Measurements from ENCODE around the gene TMEM272.

Gene TMEM272

DNA sequence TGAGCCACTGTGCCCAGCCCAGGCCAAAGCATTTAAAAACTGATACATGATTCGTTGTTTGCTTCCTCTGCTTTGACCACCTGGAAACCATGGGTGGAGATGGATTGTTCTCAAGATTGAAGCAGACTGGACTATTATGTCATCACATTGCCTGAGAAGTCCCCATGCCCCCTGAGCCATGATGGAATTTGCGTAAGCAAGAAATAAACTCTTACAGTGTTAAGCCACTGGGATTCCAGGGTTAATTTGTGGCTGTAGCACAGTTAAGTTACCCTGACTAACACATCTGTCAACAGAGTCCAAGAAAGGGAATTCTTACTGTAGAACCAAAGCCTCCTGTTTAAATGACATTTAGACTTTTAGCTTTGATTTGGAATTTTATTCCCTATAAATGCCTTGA is 21.6 kb downstream of the TMEM272 start:
- no peak for DNase-seq (ENCODE audit: low read depth)
- no peak overlapping the region for H3K4me3 ChIP-seq (ENCODE audit: low read depth, low read length)
- in situ Hi-C loops (cut with HindIII; ENCODE audit: low sequenced_read_pairs), result no loop called here
- TF ChIP-seq, protein P1, sequence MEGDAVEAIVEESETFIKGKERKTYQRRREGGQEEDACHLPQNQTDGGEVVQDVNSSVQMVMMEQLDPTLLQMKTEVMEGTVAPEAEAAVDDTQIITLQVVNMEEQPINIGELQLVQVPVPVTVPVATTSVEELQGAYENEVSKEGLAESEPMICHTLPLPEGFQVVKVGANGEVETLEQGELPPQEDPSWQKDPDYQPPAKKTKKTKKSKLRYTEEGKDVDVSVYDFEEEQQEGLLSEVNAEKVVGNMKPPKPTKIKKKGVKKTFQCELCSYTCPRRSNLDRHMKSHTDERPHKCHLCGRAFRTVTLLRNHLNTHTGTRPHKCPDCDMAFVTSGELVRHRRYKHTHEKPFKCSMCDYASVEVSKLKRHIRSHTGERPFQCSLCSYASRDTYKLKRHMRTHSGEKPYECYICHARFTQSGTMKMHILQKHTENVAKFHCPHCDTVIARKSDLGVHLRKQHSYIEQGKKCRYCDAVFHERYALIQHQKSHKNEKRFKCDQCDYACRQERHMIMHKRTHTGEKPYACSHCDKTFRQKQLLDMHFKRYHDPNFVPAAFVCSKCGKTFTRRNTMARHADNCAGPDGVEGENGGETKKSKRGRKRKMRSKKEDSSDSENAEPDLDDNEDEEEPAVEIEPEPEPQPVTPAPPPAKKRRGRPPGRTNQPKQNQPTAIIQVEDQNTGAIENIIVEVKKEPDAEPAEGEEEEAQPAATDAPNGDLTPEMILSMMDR (IDR thresholded peaks at IDR 0.05; ENCODE audit: low read depth, low read length, missing control alignments), result no peak

DNA sequence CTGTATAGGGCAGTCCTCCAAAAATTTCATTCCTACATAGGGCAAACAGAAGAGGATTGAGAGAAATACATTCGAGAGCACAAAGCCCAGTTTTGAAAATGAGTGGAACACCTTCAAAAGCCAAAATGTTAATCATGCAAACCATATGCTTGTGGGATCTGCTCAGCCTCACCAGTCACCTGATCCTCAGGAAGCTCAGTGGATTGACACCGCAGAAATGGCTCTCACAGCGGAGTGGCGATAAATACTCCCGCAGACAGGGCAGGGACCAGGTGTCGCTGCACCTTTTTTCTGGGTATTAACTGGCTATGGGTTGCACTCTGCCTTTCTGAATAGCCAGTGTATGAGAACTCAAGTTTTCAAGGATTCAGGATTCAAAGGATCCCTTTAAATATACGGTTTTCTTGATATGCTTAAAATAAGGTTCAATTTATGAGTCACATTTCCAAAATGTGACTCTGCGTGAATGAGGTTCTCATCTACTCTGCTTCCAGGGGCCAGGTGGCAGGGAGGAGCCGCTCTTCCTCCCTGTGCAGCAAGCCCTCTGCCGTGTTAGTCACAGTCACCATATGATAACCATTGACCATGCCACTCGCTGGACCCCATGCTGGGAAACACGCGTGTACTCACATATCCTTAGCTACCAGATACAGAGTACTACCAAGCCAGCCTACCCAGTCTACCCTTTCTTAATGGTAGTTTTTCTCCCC is 22.7 kb downstream of the TMEM272 start:
- H3K4me3 ChIP-seq (ENCODE audit: low read depth, low read length), result no peak overlapping the region
- DNase-seq (ENCODE audit: low read depth), result no peak
- TF ChIP-seq, protein P1 (IDR thresholded peaks at IDR 0.05; ENCODE audit: low read depth, low read length, missing control alignments), result no peak
- in situ Hi-C loops (cut with HindIII; ENCODE audit: low sequenced_read_pairs), result no loop called here

DNA sequence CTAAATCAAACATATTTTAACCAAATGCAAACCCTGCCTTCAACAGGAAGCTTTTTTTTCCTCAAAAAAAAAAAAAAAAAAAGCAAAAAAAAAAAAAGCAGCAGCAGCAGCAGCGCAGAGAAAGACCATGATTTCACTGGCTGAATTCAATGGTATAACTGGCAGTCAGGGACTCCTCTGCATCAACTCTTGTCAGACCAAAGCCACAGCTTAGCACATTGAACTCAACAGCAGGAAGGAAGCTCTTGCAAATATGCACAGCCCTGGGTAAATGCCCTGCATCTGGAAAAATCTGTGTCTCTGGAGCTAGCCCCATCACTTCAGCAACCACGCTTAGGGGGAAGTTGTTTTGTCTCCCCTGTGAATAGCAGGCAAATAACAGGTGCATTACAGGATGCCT is 23.4 kb downstream of the TMEM272 start:
- DNase-seq (ENCODE audit: low read depth), result no peak
- H3K4me3 ChIP-seq (ENCODE audit: low read depth, low read length), result no peak overlapping the region
- TF ChIP-seq, protein P1 (IDR thresholded peaks at IDR 0.05; ENCODE audit: low read depth, low read length, missing control alignments), result no peak
- in situ Hi-C loops (cut with HindIII; ENCODE audit: low sequenced_read_pairs), result no loop called here

DNA sequence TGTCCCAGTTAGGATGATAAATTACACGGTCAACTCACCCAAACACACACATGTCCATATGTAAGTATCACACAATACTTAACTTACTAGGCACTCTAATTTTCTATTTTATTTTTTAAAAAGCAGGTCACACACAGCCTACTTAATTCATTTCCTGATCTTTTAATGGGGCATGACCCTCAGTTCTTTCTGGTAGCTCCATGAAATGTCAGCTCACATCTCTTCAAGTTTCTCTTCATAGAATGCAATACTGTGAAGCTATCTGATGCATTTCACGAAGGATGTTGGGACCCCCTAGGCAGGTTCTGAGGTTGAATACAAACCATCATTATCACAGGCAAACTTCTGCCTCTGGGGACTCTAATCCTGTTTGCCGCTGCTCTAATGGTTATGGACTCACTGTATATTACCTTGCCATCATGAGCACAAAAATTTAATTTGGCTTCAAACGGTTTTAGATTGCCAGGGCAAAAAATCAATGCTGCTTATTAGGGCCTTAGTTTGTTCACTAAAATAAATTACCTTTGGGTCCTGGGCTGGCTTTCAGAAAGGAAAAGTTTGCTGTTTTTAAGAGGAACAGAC is 24.9 kb downstream of the TMEM272 start:
- in situ Hi-C loops (cut with HindIII; ENCODE audit: low sequenced_read_pairs), result no loop called here
- DNase-seq (ENCODE audit: low read depth), result no peak
- no peak overlapping the region for H3K4me3 ChIP-seq (ENCODE audit: low read depth, low read length)
- TF ChIP-seq, protein P1 (IDR thresholded peaks at IDR 0.05; ENCODE audit: low read depth, low read length, missing control alignments), result no peak

DNA sequence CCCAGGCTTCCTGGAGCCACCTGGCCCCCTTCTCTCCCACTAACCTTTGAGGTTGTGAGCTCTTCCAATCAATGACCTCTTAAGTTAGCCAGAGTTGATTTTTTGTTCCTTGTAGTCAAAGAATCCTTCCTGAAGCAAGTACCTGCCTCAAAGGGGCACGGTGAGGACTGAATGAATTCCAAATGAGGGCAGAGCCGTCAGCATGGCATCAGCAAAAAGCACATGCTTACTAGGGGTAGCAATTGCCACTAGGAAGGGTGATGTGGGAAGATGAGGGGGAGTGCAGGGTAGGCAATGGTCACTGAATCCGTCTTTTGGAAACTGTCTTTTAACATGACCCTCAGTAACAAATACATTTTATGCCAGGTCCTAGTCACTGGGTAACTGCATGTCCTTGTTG is 25.4 kb downstream of the TMEM272 start:
- in situ Hi-C loops (cut with HindIII; ENCODE audit: low sequenced_read_pairs), result no loop called here
- DNase-seq (ENCODE audit: low read depth), result no peak
- TF ChIP-seq, protein P1 (IDR thresholded peaks at IDR 0.05; ENCODE audit: low read depth, low read length, missing control alignments), result no peak
- H3K4me3 ChIP-seq (ENCODE audit: low read depth, low read length), result no peak overlapping the region

DNA sequence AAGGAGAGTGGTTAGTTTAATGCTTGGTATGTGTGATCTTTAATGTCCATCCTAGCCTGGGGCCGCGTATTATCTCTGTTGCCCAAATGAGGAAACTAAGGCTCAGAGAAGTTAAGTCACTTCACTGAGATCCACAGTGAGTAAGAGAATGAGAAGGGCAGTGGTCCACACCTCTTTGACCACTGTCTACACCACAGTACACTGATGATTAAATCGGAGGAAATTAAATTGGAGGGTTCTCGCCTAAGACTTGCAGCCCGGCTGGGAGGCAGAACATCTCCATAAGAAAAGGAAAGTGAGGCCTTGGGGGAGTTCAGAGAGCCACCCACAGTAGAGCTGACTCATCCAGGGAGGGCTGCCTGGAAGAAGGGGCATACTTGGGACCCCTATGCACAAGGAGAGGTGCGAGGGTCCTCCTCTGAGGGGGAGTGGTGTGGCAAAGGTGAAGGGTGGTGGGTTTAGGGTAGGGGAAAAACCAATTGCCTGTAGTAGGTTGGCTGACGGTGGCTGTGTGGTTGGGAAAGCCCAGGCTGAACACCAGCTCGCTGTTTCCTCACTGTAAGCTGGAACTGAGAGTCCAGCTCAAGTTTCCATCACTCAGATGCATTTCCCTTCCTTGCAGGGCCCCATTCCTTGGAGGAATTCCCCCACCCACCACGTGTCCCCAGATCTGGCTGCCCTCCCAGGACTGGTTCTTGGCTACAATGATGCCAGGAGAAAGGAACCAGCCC is 26.0 kb downstream of the TMEM272 start:
- in situ Hi-C loops (cut with HindIII; ENCODE audit: low sequenced_read_pairs), result no loop called here
- no peak overlapping the region for H3K4me3 ChIP-seq (ENCODE audit: low read depth, low read length)
- no peak for DNase-seq (ENCODE audit: low read depth)
- TF ChIP-seq, protein P1 (IDR thresholded peaks at IDR 0.05; ENCODE audit: low read depth, low read length, missing control alignments), result no peak
